ENCODE data around the gene ATP11A.
"Not testable (repeated sequence)": the region's sequence is repeated elsewhere in the genome, so short reads cannot be mapped to it uniquely, and the experiment has no call there.

ATP11A gene

DNA sequence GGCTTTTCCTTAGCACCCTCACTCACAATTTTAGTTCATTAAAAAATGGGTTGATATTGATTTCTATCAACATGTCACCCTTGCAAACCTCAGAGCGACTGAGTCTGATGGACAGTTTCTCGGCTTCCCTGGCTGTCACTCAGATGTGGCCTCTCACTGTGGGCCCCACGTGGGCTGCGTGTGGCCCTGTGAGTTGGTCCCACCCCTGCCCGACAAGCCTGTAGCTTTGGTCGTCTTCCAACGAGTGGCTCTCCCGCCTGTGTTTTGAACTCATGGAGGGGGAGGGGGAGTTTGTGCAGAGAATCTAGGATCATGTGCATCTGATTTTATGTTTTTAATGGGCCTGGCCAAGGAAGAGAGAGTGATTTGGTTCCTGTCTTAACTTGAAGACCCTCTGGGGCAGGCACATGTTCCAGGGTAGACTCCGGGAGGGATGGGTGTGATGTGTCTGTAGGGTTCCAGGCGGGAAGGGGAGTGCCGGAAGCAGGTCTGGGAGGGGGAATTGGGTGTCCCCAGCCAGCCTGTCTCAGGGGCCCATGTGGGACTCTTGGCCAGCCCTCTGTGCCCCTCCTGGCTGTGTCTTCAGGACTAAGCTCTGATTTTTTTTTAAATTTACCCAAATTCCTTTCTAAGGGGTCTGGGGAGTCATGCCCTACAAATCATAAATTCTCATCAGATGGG lies 18.9 kb downstream of the ATP11A start:
- Histone ChIP-seq H3K36me3 (replicated peaks) (no peaks in the 10 kb centered on the region), H3K27me3 (replicated peaks) (no peaks in the 10 kb centered on the region), H3K27ac (no peak overlapping the region), H3K4me3 (ENCODE audit: low read depth, low read length) (no peak overlapping the region)
- in situ Hi-C loops (cut with HindIII; ENCODE audit: low pct_ligation_motif_present, low sequenced_read_pairs) = no loop called here
- TF ChIP-seq, protein P1, sequence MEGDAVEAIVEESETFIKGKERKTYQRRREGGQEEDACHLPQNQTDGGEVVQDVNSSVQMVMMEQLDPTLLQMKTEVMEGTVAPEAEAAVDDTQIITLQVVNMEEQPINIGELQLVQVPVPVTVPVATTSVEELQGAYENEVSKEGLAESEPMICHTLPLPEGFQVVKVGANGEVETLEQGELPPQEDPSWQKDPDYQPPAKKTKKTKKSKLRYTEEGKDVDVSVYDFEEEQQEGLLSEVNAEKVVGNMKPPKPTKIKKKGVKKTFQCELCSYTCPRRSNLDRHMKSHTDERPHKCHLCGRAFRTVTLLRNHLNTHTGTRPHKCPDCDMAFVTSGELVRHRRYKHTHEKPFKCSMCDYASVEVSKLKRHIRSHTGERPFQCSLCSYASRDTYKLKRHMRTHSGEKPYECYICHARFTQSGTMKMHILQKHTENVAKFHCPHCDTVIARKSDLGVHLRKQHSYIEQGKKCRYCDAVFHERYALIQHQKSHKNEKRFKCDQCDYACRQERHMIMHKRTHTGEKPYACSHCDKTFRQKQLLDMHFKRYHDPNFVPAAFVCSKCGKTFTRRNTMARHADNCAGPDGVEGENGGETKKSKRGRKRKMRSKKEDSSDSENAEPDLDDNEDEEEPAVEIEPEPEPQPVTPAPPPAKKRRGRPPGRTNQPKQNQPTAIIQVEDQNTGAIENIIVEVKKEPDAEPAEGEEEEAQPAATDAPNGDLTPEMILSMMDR (IDR thresholded peaks at IDR 0.05; ENCODE audit: low read depth, low read length, missing control alignments) = no peak
- no peak for DNase-seq

DNA sequence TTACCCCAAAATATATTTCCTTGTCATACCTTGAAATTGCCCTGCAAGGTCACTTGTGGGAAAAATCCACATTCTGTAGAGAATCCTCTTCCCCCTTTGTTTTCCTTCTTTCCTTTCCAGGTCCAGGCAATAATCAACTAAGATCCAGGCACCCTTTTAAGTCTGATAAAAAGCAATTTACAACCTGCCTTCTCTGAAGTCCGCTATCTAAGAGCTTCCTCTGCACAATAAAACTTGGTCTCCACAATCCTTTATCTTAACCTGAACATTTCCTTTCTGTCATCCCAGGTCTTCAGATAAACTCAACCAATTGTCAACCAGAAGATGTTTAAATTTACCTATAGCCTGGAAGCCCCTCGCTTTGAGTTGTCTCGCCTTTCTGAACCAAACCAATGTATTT lies 19.5 kb downstream of the ATP11A start:
- DNase-seq; H3K27me3 ChIP-seq (replicated peaks); H3K27ac ChIP-seq; H3K36me3 ChIP-seq (replicated peaks); H3K4me3 ChIP-seq (ENCODE audit: low read depth, low read length); in situ Hi-C loops (cut with HindIII; ENCODE audit: low pct_ligation_motif_present, low sequenced_read_pairs): not testable (repeated sequence)

DNA sequence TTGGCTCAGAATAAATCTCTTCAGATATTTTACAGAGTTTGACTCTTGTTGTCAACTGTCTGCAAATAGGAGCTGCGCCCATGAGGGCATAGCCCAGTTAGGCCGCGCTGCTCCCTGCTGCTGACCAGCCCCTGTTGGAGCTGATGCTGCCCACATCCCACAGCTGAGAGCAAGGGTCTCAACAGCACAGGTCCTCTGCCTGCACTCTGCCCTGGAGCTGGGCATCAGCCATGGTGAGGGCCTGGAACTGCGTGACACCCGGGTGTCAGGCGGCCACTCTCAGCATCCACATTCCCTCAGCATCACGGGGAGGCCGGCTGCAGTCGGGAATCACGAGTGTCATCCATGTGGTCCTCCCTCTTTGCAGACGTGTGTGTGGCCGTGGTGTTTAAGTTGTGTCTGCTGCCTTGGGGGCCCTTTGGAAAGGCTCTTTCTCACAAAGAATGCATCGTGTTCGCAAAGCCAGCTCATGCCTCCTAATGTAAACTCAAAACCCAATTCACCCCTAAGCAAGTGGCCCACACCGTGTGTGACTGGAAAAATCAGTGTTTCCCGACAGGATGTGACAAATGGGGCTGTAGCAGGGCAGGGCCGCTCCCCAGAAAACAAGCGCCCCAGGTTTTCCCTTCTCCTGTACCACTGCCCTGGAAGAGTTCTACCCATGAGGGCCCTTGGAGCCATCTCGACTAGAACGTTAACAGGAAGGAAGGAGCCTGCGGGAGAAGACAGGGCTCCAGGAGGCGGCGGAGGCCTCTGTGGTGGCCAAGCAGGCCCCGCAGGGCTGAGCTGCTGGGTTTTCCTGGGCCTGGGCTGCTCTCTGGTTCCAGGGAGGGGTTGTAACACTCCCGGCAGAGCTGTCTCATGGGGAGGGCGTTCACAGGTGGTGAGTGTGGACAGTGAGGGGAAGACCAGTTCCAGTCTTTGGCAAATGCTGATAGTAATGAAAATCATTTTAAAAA lies 20.3 kb downstream of the ATP11A start:
- TF ChIP-seq, protein P1 (IDR thresholded peaks at IDR 0.05; ENCODE audit: low read depth, low read length, missing control alignments) = no peak
- no peak overlapping the region for H3K27ac ChIP-seq
- in situ Hi-C loops (cut with HindIII; ENCODE audit: low pct_ligation_motif_present, low sequenced_read_pairs) = no loop called here
- H3K36me3 ChIP-seq (replicated peaks) = no peaks in the 10 kb centered on the region
- no peaks in the 10 kb centered on the region for H3K27me3 ChIP-seq (replicated peaks)
- no peak overlapping the region for H3K4me3 ChIP-seq (ENCODE audit: low read depth, low read length)
- no peak for DNase-seq

DNA sequence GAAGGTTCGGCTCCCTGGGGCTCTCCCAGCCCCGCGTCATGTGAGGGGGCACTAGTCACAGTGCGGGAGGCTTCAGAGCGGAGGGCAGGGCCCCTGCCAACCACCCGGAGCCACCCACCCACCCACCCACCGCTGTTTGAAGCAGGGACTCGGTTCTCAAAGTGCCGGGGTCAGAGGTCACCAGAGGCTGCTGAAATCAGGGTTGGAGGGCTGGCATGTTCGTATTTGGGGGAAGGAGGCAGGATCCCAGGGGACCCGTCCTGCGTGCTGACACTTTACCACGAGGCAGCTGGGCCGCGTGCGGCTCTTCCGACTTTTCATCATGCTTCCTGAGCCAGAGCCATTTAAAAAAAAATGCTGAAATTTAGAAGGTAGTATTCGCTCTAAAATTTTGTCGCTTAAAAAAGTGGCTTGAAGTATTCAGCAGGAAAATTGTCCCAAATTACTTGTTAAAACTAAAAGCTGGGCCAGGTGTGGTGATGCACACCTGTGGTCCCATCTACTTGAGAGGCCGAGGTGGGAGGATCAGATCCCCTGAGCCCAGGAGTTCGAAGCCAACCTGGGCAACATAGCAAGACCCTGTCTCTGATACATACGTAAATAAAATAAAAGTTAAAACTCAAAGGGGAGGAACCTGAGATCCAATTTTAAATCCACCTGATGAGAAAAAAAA lies 21.2 kb downstream of the ATP11A start:
- no peak overlapping the region for H3K4me3 ChIP-seq (ENCODE audit: low read depth, low read length)

DNA sequence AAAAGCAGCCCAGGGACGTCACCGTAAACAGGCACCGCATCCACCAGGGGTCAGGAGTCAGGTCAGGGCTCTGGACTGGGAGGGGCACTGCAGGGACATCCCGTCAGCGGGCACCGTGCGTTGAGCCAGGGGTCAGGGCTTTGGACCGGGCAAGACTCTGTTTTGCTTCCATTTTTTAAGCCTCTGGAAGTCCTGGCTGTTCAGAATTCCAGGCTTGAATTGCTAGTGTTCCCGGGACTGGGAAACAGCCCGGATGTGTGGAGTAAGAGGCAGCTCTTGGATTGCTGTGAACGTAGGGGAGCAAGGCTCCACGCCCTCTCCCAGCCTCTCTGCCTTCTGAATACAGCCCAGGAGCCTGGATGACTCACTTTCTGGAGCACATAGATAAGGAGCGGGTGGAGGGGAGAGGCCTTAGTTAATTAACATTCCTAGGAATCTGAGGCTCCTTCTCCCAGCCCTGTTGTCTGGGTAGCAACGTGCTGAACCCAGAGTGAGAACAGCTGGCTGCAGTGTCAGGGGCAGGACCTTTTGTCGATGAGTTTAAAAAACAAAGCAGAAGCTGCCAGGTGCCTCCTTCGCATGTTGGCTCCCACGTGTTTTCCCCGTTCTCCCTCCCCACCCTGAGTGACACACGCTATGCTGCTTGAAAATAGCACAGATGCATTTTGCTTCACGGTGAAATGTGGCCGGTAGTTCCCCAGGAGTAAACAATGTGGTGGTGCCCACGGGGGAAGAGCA lies 21.9 kb downstream of the ATP11A start:
- peak overlapping the region; percentile 35 for H3K4me3 ChIP-seq (ENCODE audit: low read depth, low read length)
- peak; percentile 88 for DNase-seq
- in situ Hi-C loops (cut with HindIII; ENCODE audit: low pct_ligation_motif_present, low sequenced_read_pairs) = no loop called here
- H3K27me3 ChIP-seq (replicated peaks) = no peaks in the 10 kb centered on the region
- no peaks in the 10 kb centered on the region for H3K36me3 ChIP-seq (replicated peaks)
- H3K27ac ChIP-seq = peak overlapping the region; percentile 22
- TF ChIP-seq, protein P1 (IDR thresholded peaks at IDR 0.05; ENCODE audit: low read depth, low read length, missing control alignments) = peak; percentile 19

More for the DNA sequence above, 21.2 kb downstream of the ATP11A start:
- no peaks in the 10 kb centered on the region for H3K27me3 ChIP-seq (replicated peaks)
- in situ Hi-C loops (cut with HindIII; ENCODE audit: low pct_ligation_motif_present, low sequenced_read_pairs) = no loop called here
- TF ChIP-seq, protein P1 (IDR thresholded peaks at IDR 0.05; ENCODE audit: low read depth, low read length, missing control alignments) = no peak
- H3K27ac ChIP-seq = no peak overlapping the region
- DNase-seq = no peak
- H3K36me3 ChIP-seq (replicated peaks) = no peaks in the 10 kb centered on the region

Data from brain microvascular endothelial cell (primary cell).